A549 (cell line): Measurements from ENCODE around the gene ZDHHC11. TPM values are rescaled to one million over a fixed set of nuclear protein-coding genes. Genes with fewer than 3 reads are reported as not detected.
A peak's percentile ranks its signal among the peaks of the same experiment; 100 is the strongest.

ENCODE experiments used
- ATAC-seq, 2 experiments: fragments of 200-7000 bp in 1 of 2; fragments of >200 bp in 1 of 2; cut with Nextera tagmentation in 1 of 2; cut with Tn5 transposase in 1 of 2; 3 replicates each; pipeline versions ENCODE4 v1.8.0 to v1.9.1; 2018 to 2020; ENCODE audit warnings: mild to moderate bottlenecking in 1 of 2, moderate library complexity in 1 of 2
- CTCF ChIA-PET: fragments of 300-600 bp; sonication (Branson Sonifier 250); formaldehyde crosslinking; extraction: SDS; loops from one replicate; lab custom pipeline; 2021; ENCODE audit warnings: antibody characterized with exemption, inconsistent platforms; lab: Yijun Ruan, JAX
- POLR2A ChIA-PET: fragments of 350-600 bp; formaldehyde crosslinking; extraction: SDS; loops from one replicate; lab custom pipeline; 2021; ENCODE audit warnings: antibody characterized with exemption, inconsistent platforms; lab: Yijun Ruan, JAX
- DNase-seq, 2 experiments: peaks; one replicate each; pipeline versions ENCODE4 v3.0.0 to v3.0.0-alpha.2; 2011 to 2016; ENCODE audit warnings: low read depth in 1 of 2, low spot score in 1 of 2
- FAIRE-seq: peaks from 2 replicates; lab custom pipeline; 2011; peaks lifted over from hg19 to GRCh38; lab: Jason Lieb, UNC
- H3K27ac ChIP-seq, 2 experiments: fragments of >200 bp; sonication (Bioruptor Twin); formaldehyde crosslinking; 3 replicates each; pipeline ENCODE4 v1.5.1; 2016 to 2017
- H3K4me1 ChIP-seq: fragments of >200 bp; sonication (Bioruptor Twin); formaldehyde crosslinking; 3 replicates; pipeline ENCODE4 v1.6.1; 2016
- H3K4me2 ChIP-seq: fragments of >200 bp; sonication (Bioruptor Twin); formaldehyde crosslinking; 3 replicates; pipeline ENCODE4 v1.6.1; 2016
- H3K4me3 ChIP-seq: fragments of >200 bp; sonication (Bioruptor Twin); formaldehyde crosslinking; 3 replicates; pipeline ENCODE4 v1.5.1; 2016
- H3K9me3 ChIP-seq: fragments of >200 bp; sonication (Bioruptor Twin); formaldehyde crosslinking; 3 replicates; pipeline ENCODE4 v1.6.1; 2016
- BCL3 ChIP-seq: fragments of >200 bp; sonication (Bioruptor Twin); formaldehyde crosslinking; IDR thresholded peaks from 3 replicates; pipeline ENCODE4 v1.6.1; 2016
- BHLHE40 ChIP-seq: IDR thresholded peaks from 2 replicates; pipeline ENCODE4 v1.6.1; 2012; ENCODE audit warnings: low read depth, low read length, inconsistent platforms
- CBX8 ChIP-seq: fragments of 200-600 bp; sonication (generic); IDR thresholded peaks from 2 replicates; pipeline ENCODE4 v1.6.1; 2016
- CHD2 ChIP-seq: fragments of 150-350 bp; IDR thresholded peaks from 2 replicates; pipeline ENCODE4 v1.6.1; 2014; ENCODE audit warnings: low read length; ENCODE audit not compliant: partially characterized antibody
- CTCF ChIP-seq: fragments of >200 bp; sonication (Bioruptor Twin); formaldehyde crosslinking; IDR thresholded peaks from 3 replicates; pipeline ENCODE4 v1.5.1; 2016
- EHMT2 ChIP-seq: fragments of 200-600 bp; sonication (generic); IDR thresholded peaks from 2 replicates; pipeline ENCODE4 v1.6.1; 2016; ENCODE audit warnings: antibody characterized with exemption, low read depth, mild to moderate bottlenecking, moderate library complexity
- ELK1 ChIP-seq: fragments of 150-350 bp; IDR thresholded peaks from 2 replicates; pipeline ENCODE4 v1.6.1; 2014; ENCODE audit warnings: low read depth, mild to moderate bottlenecking, low read length
- FOSB ChIP-seq: fragments of 250-450 bp; sonication (Bioruptor Pico); IDR thresholded peaks from 2 replicates; pipeline ENCODE4 v1.5.0; 2020; ENCODE audit warnings: mild to moderate bottlenecking, moderate library complexity
- FOXS1 ChIP-seq: fragments of 250-450 bp; sonication (Bioruptor Pico); IDR thresholded peaks from 2 replicates; pipeline ENCODE4 v1.5.0; 2020; ENCODE audit warnings: mild to moderate bottlenecking, moderate library complexity
- HES2 ChIP-seq: fragments of >200 bp; sonication (Bioruptor Twin); formaldehyde crosslinking; IDR thresholded peaks from 2 replicates; pipeline ENCODE4 v1.6.1; 2016
- JUN ChIP-seq, 2 experiments: fragments of >200 bp; sonication (Bioruptor Twin); formaldehyde crosslinking; IDR thresholded peaks; 2 replicates in 1 of 2; 3 replicates in 1 of 2; pipeline ENCODE4 v1.6.1; 2016 to 2017
- JUNB ChIP-seq: fragments of >200 bp; sonication (Bioruptor Twin); formaldehyde crosslinking; IDR thresholded peaks from 2 replicates; pipeline ENCODE4 v1.6.1; 2016
- KDM1A ChIP-seq: fragments of 200-600 bp; sonication (generic); IDR thresholded peaks from 2 replicates; pipeline ENCODE4 v1.6.1; 2016; ENCODE audit warnings: low read depth, mild to moderate bottlenecking
- KDM5A ChIP-seq: fragments of 200-600 bp; sonication (generic); IDR thresholded peaks from 2 replicates; pipeline ENCODE4 v1.6.1; 2016; ENCODE audit warnings: antibody characterized with exemption, mild to moderate bottlenecking
- MAX ChIP-seq: IDR thresholded peaks from 2 replicates; pipeline ENCODE4 v1.6.1; 2012
- NPAS2 ChIP-seq: fragments of 250-450 bp; sonication (Bioruptor Pico); IDR thresholded peaks from 2 replicates; pipeline ENCODE4 v1.8.0; 2022; ENCODE audit warnings: mild to moderate bottlenecking, moderate library complexity, borderline replicate concordance
- NR3C1 ChIP-seq: fragments of >200 bp; sonication (Bioruptor Twin); formaldehyde crosslinking; IDR thresholded peaks from 3 replicates; pipeline ENCODE4 v1.6.1; 2017
- PHF8 ChIP-seq: fragments of 200-600 bp; sonication (generic); IDR thresholded peaks from 2 replicates; pipeline ENCODE4 v1.6.1; 2016; ENCODE audit warnings: low read depth, mild to moderate bottlenecking, antibody characterized with exemption, moderate library complexity, borderline replicate concordance
- POLR2AphosphoS2 ChIP-seq: conservative IDR thresholded peaks from 2 replicates; pipeline ENCODE4 v1.6.1; 2012; ENCODE audit warnings: low read length, improper control_type of control experiment, inconsistent platforms
- RAD21 ChIP-seq, 2 experiments: fragments of >200 bp in 1 of 2; sonication (Bioruptor Twin) in 1 of 2; formaldehyde crosslinking in 1 of 2; IDR thresholded peaks in 1 of 2; conservative IDR thresholded peaks in 1 of 2; 2 replicates in 1 of 2; 3 replicates in 1 of 2; pipeline ENCODE4 v1.6.1; 2012 to 2018; ENCODE audit warnings: inconsistent platforms in 1 of 2
- RFX5 ChIP-seq: fragments of 450-650 bp; IDR thresholded peaks from 2 replicates; pipeline ENCODE4 v1.7.1; 2014; ENCODE audit warnings: antibody characterized with exemption, mild to moderate bottlenecking, moderate library complexity
- RNF2 ChIP-seq: fragments of 200-600 bp; sonication (generic); IDR thresholded peaks from 2 replicates; pipeline ENCODE4 v1.6.1; 2016; ENCODE audit warnings: low read depth, mild to moderate bottlenecking, antibody characterized with exemption, moderate library complexity, borderline replicate concordance
- SREBF2 ChIP-seq: fragments of 450-650 bp; IDR thresholded peaks from 2 replicates; pipeline ENCODE4 v1.6.1; 2014; ENCODE audit warnings: mild to moderate bottlenecking, moderate library complexity
- TP53 ChIP-seq: fragments of 250-450 bp; sonication (Bioruptor Pico); IDR thresholded peaks from 2 replicates; pipeline ENCODE4 v1.5.0; 2021; ENCODE audit warnings: mild to moderate bottlenecking, moderate library complexity
- USF2 ChIP-seq: fragments of 450-650 bp; IDR thresholded peaks from 2 replicates; pipeline ENCODE4 v1.6.1; 2014; ENCODE audit warnings: antibody characterized with exemption
- ZC3H11A ChIP-seq: fragments of 450-650 bp; IDR thresholded peaks from 2 replicates; pipeline ENCODE4 v1.6.1; 2014; ENCODE audit warnings: antibody characterized with exemption, mild to moderate bottlenecking
- ZNF302 ChIP-seq: fragments of 250-450 bp; sonication (Bioruptor Pico); IDR thresholded peaks from 2 replicates; pipeline ENCODE4 v1.9.0; 2021; ENCODE audit warnings: inconsistent platforms, mild to moderate bottlenecking, moderate library complexity
- WGBS: methylation state at CpG from one replicate; pipeline ENCODE4 v1.1.6; 2017; ENCODE audit errors: missing lambda C conversion rate; 5-methylcytosine and 5-hydroxymethylcytosine counted together
- polyA plus RNA-seq, 4 experiments: library from polyadenylated mRNA; depleted of rRNA in 3 of 4; stranded (reverse); fragments of >200 nt; fragmentation: RNase III in 1 of 4; extraction: RNeasy Plus Mini Kit Qiagen cat#74134 plus additional on column Dnase treatment in 1 of 4; gene quantifications; 2 replicates in 3 of 4; 3 replicates in 1 of 4; pipeline ENCODE4 v1.2.3, GENCODE V29; 2011 to 2017
- TF ChIP-seq, protein P1 (sequence below): IDR thresholded peaks from 2 replicates; pipeline ENCODE4 v1.6.1; 2012; ENCODE audit warnings: low read depth, borderline replicate concordance

ZDHHC11 gene
- polyA plus RNA-seq, 2 of the 4 experiments (the other 2 are of a cell fraction), result 2.6 to 13.7 TPM

GRCh38 chr5:886036-886435, 35.2 kb upstream of the ZDHHC11 start:
- no peak overlapping the region for H3K4me2 ChIP-seq
- no peak for DNase-seq
- no peak for FAIRE-seq
- peaks cover 4% of the 10 kb centered on the region; the same call in 1 of the 3 replicates for H3K4me1 ChIP-seq
- H3K27ac ChIP-seq, result no peak overlapping the region
- H3K4me3 ChIP-seq, result no peak overlapping the region
- 97% methylated on average over 12 of the region's 13 CpGs for WGBS
- ATAC-seq, result no peak
- POLR2A ChIA-PET, result no interaction called here
- no peaks in the 10 kb centered on the region for H3K9me3 ChIP-seq
- TF ChIP-seq TP53 (CRISPR knock-in tag) (no peak), ELK1 (no peak), RAD21 (conservative IDR thresholded peaks at IDR 0.05 in 1 of 2, IDR thresholded peaks at IDR 0.05 in 1 of 2) (no peak), RFX5 (no peak), JUNB (no peak), JUN (IDR thresholded peaks at IDR 0.05) (no peak), MAX (no peak), EHMT2 (no peak), BHLHE40 (no peak), KDM1A (no peak), CTCF (no peak), ZNF302 (CRISPR knock-in tag) (no peak), CBX8 (no peak), CHD2 (no peak), BCL3 (no peak), RNF2 (no peak), POLR2AphosphoS2 (no peak)
- TF ChIP-seq, protein P1, sequence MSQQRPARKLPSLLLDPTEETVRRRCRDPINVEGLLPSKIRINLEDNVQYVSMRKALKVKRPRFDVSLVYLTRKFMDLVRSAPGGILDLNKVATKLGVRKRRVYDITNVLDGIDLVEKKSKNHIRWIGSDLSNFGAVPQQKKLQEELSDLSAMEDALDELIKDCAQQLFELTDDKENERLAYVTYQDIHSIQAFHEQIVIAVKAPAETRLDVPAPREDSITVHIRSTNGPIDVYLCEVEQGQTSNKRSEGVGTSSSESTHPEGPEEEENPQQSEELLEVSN, result no peak
- CTCF ChIA-PET, result interaction anchor here (1.4 kb wide), 1 partner anchor 17 kb away, joined by 4 read pairs; no protein-coding TSS in a partner anchor

- Histone ChIP-seq H3K27ac (no peak overlapping the region), H3K4me1 (no peaks in the 10 kb centered on the region)
- CTCF ChIA-PET, result interaction anchor here (1.6 kb wide), 1 partner anchor 18 kb away, joined by 5 read pairs; no protein-coding TSS in a partner anchor
- DNase-seq, result no peak
- 96% methylated on average over 13 of the region's 13 CpGs for WGBS
- TF ChIP-seq HES2 (no peak), KDM5A (no peak), NPAS2 (CRISPR knock-in tag) (no peak), FOSB (CRISPR knock-in tag) (no peak), SREBF2 (no peak), USF2 (no peak), NR3C1 (no peak), BHLHE40 (no peak), KDM1A (no peak), EHMT2 (no peak), FOXS1 (CRISPR knock-in tag) (no peak), MAX (no peak), PHF8 (no peak), ZC3H11A (no peak), RNF2 (no peak)
- TF ChIP-seq, all 56 proteins: peak for 0
- H3K4me2 ChIP-seq, result no peak overlapping the region
- H3K9me3 ChIP-seq, result no peaks in the 10 kb centered on the region
- ATAC-seq, result 0 out of 6 replicates have a peak, but pooled peaks of 1 of the 2 experiments have one; percentile 12
- POLR2A ChIA-PET, result no interaction called here
- FAIRE-seq, result no peak
- no peak overlapping the region for H3K4me3 ChIP-seq
Measured at GRCh38 chr5:885529-885928, 34.7 kb upstream of the ZDHHC11 start.
